Stimulated activated CD4-positive, alpha-beta T cell treated with anti-CD3 and anti-CD28 coated beads, Interleukin-4, amount 100 ng/mL, for 24 hours (primary cell): ENCODE results near the gene VAMP5.
A peak's percentile ranks its signal among the peaks of the same experiment; 100 is the strongest.
"Not testable (repeated sequence)": the region's sequence is repeated elsewhere in the genome, so short reads cannot be mapped to it uniquely, and the experiment has no call there.

ENCODE experiments used
- DNase-seq: peaks from one replicate; pipeline ENCODE4 v3.0.0-alpha.2; 2020

Gene VAMP5

GRCh38 chr2:85551698-85552678, 32.2 kb upstream of the VAMP5 start:
- DNase-seq, result peak; percentile 90

GRCh38 chr2:85553184-85553583, 31.0 kb upstream of the VAMP5 start:
- DNase-seq, result no peak

GRCh38 chr2:85554980-85555612, 29.1 kb upstream of the VAMP5 start:
- DNase-seq, result no peak

- no peak for DNase-seq
These were observed 27.1 kb upstream of the VAMP5 start for GRCh38 chr2:85557130-85557529.

- no peak for DNase-seq
These were observed 26.1 kb upstream of the VAMP5 start for GRCh38 chr2:85558160-85558559.

- DNase-seq, result not testable (repeated sequence)
These were observed 23.9 kb upstream of the VAMP5 start for GRCh38 chr2:85560403-85560726.

GRCh38 chr2:85560812-85561279, 23.4 kb upstream of the VAMP5 start:
- DNase-seq, result no peak

- peak; percentile 95 for DNase-seq
These were observed 22.7 kb upstream of the VAMP5 start, which contains the start of gene GGCX for GRCh38 chr2:85561280-85562212. Gene GGCX (minus strand): TSS chr2:85561493. CDS start chr2:85561428, 65 bp downstream.

- DNase-seq, result no peak
These were observed 20.1 kb upstream of the VAMP5 start for GRCh38 chr2:85564144-85564563.

- no peak for DNase-seq
These were observed 18.0 kb upstream of the VAMP5 start for GRCh38 chr2:85566265-85566664.

- no peak for DNase-seq
These were observed 8.5 kb upstream of the VAMP5 start for GRCh38 chr2:85575739-85576138.

GRCh38 chr2:85577063-85577385, 7.2 kb upstream of the VAMP5 start:
- DNase-seq, result no peak

- peak; percentile 70 for DNase-seq
These were observed 6.6 kb upstream of the VAMP5 start, which contains the start of gene VAMP8 for GRCh38 chr2:85577386-85578242. Gene VAMP8 (plus strand): TSS chr2:85577586. CDS start chr2:85577647, 61 bp downstream.

GRCh38 chr2:85578243-85579180, 5.7 kb upstream of the VAMP5 start:
- DNase-seq, result peak; percentile 30

- DNase-seq, result no peak
These were observed 4.8 kb upstream of the VAMP5 start for GRCh38 chr2:85579266-85579935.

GRCh38 chr2:85580206-85580605, 4.0 kb upstream of the VAMP5 start:
- no peak for DNase-seq

GRCh38 chr2:85582492-85582891, 1.7 kb upstream of the VAMP5 start:
- DNase-seq, result no peak

- DNase-seq, result peak; percentile 30
These were observed 421 bp upstream of the VAMP5 start for GRCh38 chr2:85583667-85584353.
